Measurements from ENCODE around the gene SLC7A5. TPM values are rescaled to one million over a fixed set of nuclear protein-coding genes. Genes with fewer than 3 reads are reported as not detected.
"Not testable (repeated sequence)": the region's sequence is repeated elsewhere in the genome, so short reads cannot be mapped to it uniquely, and the experiment has no call there.

The SLC7A5 gene
- total RNA-seq, 1 donor from 2014 or later = 20.9 TPM

- DNase-seq (ENCODE audit: low read depth) = not testable (repeated sequence)
These were observed 19.0 kb upstream of the SLC7A5 start for GRCh38 chr16:87888346-87888745.

- not testable (repeated sequence) for DNase-seq (ENCODE audit: low read depth)
These were observed 18.6 kb upstream of the SLC7A5 start for GRCh38 chr16:87887931-87888330.

- not testable (repeated sequence) for DNase-seq (ENCODE audit: low read depth)
These were observed 16.2 kb upstream of the SLC7A5 start for GRCh38 chr16:87885371-87885967.

DNA sequence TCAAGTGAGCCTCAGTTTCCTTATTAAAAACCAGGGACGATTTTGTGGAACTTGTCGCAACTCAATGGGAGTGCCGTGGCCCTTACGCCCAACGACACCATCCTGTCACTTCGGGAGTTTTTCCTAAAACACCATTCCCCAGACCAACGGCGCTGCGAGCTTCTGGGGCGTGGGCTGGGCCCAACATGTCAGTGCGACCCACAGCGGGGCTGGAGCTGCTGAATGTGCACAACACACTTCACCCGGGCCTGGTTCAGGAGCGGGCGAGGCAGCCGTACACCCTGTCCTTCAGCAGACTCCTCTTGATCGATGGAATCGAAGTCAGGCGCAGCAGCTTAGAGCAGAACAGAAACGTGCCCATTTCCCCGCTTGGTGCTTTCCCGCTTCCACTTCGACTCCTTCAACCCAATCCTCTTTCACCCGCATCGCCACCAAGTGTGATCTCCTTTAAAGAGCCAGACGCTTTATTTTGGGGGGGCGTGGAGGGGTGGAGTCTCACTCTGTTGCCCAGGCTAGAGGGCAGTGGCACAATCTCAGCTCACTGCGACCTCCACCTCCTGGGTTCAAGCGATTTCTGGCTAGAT lies 13.2 kb upstream of the SLC7A5 start:
- no peak for DNase-seq (ENCODE audit: low read depth)

DNA sequence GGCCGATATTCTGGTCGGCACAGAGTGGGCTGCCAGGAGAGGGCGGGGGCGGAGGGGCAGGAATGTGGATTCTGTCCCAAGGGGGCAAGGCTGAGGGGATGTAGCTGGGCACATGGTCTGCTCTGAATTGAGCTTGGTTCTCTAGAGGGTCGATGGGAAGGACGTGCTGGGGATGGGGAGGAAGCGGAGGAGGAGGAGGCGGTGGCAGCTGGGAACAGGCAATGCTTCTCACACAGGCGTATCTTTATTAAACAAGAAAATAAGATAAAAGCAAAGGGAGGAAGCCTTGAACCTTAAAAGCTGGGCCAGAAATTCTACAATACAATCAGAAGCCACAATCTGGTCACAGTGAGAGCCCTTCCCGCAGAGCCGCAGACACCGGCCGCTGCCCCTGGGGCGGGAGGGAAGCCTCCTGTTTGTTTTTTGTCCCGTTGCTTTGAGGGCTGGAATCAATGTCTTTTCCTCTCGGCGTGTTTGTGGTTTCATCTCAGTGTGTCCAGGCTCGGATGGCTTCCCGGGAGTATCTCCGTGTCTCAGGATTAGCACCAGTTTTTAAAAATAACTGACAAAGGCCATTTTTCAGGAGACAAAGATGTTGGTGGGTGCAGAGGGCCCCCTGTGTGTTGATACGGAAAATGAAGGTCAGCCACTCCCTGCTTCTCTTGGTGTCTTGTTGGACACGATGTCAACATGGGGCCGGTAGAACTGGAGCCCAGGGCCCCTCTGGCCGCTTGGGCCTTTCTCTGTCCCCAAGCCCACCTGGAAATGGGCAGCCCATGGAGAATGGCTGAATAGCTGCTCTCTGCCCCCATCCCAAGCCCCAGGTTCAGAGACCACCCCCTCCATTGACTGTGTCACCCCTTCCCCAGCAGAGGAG lies 12.3 kb upstream of the SLC7A5 start:
- DNase-seq (ENCODE audit: low read depth) = no peak

GRCh38 chr16:87880117-87880696 lies 10.9 kb upstream of the SLC7A5 start:
- no peak for DNase-seq (ENCODE audit: low read depth)

DNA sequence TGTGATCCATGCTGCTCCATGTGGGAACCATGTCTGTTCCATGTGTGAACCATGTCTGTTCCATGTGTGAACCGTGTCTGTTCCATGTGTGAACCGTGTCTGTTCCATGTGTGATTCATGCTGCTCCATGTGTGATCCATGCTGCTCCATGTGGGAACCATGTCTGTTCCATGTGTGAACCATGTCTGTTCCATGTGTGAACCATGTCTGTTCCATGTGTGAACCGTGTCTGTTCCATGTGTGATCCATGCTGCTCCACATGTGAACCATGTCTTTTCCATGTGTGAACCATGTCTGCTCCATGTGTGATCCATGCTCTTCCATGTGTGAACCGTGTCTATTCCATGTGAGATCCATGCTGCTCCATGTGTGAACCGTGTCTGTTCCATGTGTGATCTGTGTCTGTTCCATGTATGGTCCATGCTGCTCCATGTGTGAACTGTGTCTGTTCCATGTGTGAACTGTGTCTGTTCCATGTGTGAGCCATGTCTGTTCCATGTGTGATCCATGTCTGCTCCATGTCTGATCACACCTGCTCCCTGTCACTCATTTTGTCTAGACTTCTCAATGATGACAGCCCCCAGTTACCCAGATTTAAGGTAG lies 10.2 kb upstream of the SLC7A5 start:
- DNase-seq (ENCODE audit: low read depth) = not testable (repeated sequence)

GRCh38 chr16:87878704-87879103 lies 9.4 kb upstream of the SLC7A5 start:
- DNase-seq (ENCODE audit: low read depth) = no peak

- no peak for DNase-seq (ENCODE audit: low read depth)
These were observed 8.7 kb upstream of the SLC7A5 start for GRCh38 chr16:87877942-87878507.

- DNase-seq (ENCODE audit: low read depth) = no peak
These were observed 5.5 kb upstream of the SLC7A5 start for GRCh38 chr16:87874639-87875427.

DNA sequence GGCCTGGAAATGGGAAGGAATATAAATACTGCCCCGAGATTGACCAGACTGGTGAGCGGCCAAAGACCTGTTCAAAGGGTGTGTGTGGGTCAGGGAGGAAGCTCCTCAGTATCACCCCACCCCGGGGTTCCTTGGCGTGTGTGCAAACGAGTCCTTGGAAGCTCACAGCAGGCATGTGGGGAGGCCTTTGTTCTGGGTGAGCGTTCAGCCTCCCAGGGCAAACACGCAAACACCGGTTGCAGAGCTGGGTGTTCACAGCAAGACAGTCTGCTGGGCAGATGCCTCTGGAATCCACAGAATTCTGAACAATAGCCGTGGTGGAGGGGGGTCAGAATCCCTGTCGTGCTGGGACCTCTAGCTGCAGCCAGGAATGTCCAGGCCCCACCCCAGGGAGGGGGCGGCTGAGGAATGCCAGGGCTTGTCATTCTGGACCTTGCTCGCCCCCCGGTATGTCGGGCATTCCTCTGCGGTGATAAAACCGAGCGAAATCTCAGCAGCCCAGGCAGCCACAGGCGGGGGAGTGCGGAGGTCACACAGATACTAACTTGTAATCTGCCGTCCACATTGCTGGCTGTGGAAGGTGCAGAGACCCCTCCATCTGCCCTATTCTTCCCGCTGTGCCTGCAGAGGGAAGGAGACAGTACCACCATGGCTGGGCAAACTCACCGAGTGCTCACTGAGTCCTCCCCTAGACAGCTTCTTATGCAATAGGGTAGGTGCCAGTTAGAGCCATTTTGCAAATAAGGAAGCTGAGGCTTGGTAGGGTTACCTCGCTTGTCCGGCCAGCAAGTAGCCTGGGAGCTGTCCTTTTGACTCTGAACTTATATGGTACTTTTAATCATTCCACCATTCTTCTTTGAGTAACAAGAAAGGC lies 1.3 kb upstream of the SLC7A5 start:
- DNase-seq (ENCODE audit: low read depth) = peak; percentile 80

GRCh38 chr16:87869879-87870417 lies 641 bp upstream of the SLC7A5 start:
- not testable (repeated sequence) for DNase-seq (ENCODE audit: low read depth)

DNA sequence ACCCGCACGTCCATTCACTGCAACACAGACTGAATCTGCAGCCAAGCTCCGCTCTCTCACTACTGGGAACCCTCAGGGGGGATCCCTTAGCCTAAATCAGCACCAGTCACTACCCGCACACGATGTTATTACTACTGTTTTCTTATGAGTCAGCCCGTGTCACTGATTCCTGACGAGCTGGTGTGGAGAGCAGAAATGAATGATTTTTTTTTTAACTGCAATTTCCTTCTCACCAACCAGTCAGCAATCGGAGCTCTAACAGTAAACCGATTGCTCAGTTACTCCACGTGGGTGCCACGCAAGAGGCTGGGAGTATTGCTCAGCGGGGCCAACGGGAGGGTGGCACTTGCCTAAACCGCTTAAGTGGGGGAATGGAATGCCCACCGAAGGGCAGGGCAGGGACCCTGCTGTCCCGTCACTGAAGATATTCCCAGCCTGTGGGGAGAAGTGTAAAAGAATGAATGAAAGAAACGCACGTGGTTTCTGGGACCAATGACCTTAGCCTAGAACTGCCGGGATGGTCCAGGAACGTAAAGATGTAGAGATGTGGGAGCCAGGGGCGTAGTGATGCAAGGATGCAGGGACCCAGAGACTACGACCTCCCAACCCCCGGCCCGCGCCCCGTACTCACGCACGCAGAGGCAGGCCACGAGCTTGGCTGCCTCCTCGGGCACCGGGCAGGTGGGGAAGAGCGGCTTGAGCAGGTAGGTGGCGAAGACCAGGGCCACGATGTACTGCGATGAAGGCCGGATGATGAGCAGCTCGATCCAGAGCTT lies 865 bp downstream of the SLC7A5 start:
- DNase-seq (ENCODE audit: low read depth) = peak; percentile 96

- not testable (repeated sequence) for DNase-seq (ENCODE audit: low read depth)
These were observed 3.3 kb downstream of the SLC7A5 start for GRCh38 chr16:87865902-87866555.

DNA sequence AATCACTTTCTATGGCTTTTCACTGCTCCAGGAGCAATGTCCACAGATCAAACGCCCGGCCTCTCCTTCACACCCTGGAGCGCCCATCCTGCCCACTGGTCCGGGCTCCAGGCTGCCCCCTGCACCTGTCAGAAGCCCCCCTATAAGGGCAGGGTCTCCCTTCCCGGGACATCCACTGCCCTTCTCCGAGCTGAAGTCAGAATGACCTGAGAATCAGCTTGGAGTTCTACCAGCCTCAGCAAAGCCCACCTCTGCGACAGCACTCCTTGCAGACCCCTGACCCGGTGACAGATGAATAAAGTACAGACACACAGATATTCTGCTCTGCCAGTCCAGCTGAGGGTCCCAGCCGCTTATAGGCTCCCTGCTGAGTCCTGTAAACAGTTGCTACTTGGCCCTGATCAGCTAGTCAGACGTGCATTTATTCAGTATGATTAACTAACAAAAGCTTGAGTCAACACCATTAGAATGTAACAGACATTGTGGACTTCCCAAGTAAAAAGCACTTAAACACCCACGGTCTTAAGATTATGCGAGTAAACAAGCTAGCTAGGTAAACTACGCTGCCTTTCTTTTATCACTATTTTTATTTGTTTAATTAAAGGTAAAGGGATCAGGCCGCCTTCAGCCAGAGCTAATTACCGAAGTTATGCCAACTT lies 4.8 kb downstream of the SLC7A5 start:
- peak; percentile 96 for DNase-seq (ENCODE audit: low read depth)

GRCh38 chr16:87863327-87863635 lies 6.0 kb downstream of the SLC7A5 start:
- not testable (repeated sequence) for DNase-seq (ENCODE audit: low read depth)

- not testable (repeated sequence) for DNase-seq (ENCODE audit: low read depth)
These were observed 6.5 kb downstream of the SLC7A5 start for GRCh38 chr16:87862597-87863326.
